HepG2 (cell line): ENCODE measurements around the gene ASTN2. TPM values are rescaled to one million over a fixed set of nuclear protein-coding genes. Genes with fewer than 3 reads are reported as not detected.

Source experiments
- ATAC-seq: fragments of 200-7000 bp; cut with Tn5 transposase; 3 replicates; pipeline ENCODE4 v1.9.1; 2020; ENCODE audit warnings: mild to moderate bottlenecking, moderate library complexity
- BruUV-seq: library from RNA; stranded (reverse); fragments of 400-500 nt; replicated peaks from 2 replicates; lab custom pipeline; 2021; lab: Mats Ljungman, UMichigan
- CTCF ChIA-PET: fragments of 300-600 bp; formaldehyde crosslinking; extraction: SDS; loops from one replicate; lab custom pipeline; 2021; ENCODE audit warnings: low total read pairs, inconsistent platforms, low intra/inter-chr PET ratio; lab: Yijun Ruan, JAX
- POLR2A ChIA-PET: fragments of 350-600 bp; sonication (Branson Sonifier 250); formaldehyde crosslinking; loops from one replicate; lab custom pipeline; 2020; ENCODE audit warnings: antibody characterized with exemption, inconsistent platforms; lab: Yijun Ruan, JAX
- DNase-seq: peaks from one replicate; pipeline ENCODE4 v3.0.0-alpha.2; 2015; ENCODE audit warnings: low spot score
- FAIRE-seq: peaks from 3 replicates; lab custom pipeline; 2011; peaks lifted over from hg19 to GRCh38; lab: Jason Lieb, UNC
- H2AFZ ChIP-seq: one replicate; pipeline ENCODE4 v1.6.1; 2011; ENCODE audit warnings: low read length, inconsistent platforms
- H3K27ac ChIP-seq: fragments of 300-600 bp; 3 replicates; pipeline ENCODE4 v1.8.0; 2011; ENCODE audit warnings: mixed run types, mild to moderate bottlenecking, mixed read lengths, low read length, inconsistent platforms; ENCODE audit not compliant: insufficient read depth; ENCODE audit errors: extremely low read length
- H3K27me3 ChIP-seq, 2 experiments: fragments of 200-600 bp in 1 of 2; 2 replicates in 1 of 2; 3 replicates in 1 of 2; pipeline versions ENCODE4 v1.6.0 to v1.8.0; 2011; ENCODE audit warnings: low read length in 2 of 2, mild to moderate bottlenecking in 2 of 2, moderate library complexity in 2 of 2, inconsistent platforms in 1 of 2; ENCODE audit not compliant: insufficient read depth in 2 of 2, control insufficient read depth in 1 of 2
- H3K36me3 ChIP-seq, 2 experiments: fragments of 200-600 bp in 1 of 2; replicated peaks in 1 of 2; 2 replicates in 1 of 2; 3 replicates in 1 of 2; pipeline versions ENCODE4 v1.5.1 to v1.8.0; 2011; ENCODE audit warnings: low read length in 2 of 2, inconsistent platforms in 1 of 2; ENCODE audit not compliant: insufficient read depth in 2 of 2, control insufficient read depth in 1 of 2
- H3K4me1 ChIP-seq: 2 replicates; pipeline ENCODE4 v1.5.1; 2012; ENCODE audit warnings: low read length, inconsistent platforms; ENCODE audit not compliant: insufficient read depth
- H3K4me2 ChIP-seq: 2 replicates; pipeline ENCODE4 v1.6.0; 2011; ENCODE audit warnings: low read depth, low read length, inconsistent platforms
- H3K4me3 ChIP-seq, 3 experiments: fragments of 200-600 bp in 1 of 3; sonication (generic), shearing (Covaris generic) in 1 of 3; replicated peaks in 1 of 3; 2 replicates each; pipeline ENCODE4 v1.5.1; 2011 to 2016; ENCODE audit warnings: low read length in 3 of 3, inconsistent platforms in 2 of 3, low read depth in 2 of 3, mild to moderate bottlenecking in 2 of 3, control low read depth in 1 of 3, mixed read lengths in 1 of 3; ENCODE audit not compliant: insufficient read depth in 1 of 3
- H3K79me2 ChIP-seq: one replicate; pipeline ENCODE4 v1.6.1; 2011; ENCODE audit warnings: low read length, inconsistent platforms; ENCODE audit not compliant: insufficient read depth
- H3K9ac ChIP-seq: 2 replicates; pipeline ENCODE4 v1.6.0; 2011; ENCODE audit warnings: mild to moderate bottlenecking, low read depth, low read length, inconsistent platforms; ENCODE audit not compliant: insufficient read depth
- H3K9me3 ChIP-seq: 2 replicates; pipeline ENCODE4 v1.5.1; 2012; ENCODE audit warnings: mild to moderate bottlenecking, low read length
- H4K20me1 ChIP-seq: 2 replicates; pipeline ENCODE4 v1.6.0; 2011; ENCODE audit warnings: inconsistent platforms, mild to moderate bottlenecking, low read length, moderate library complexity; ENCODE audit not compliant: insufficient read depth
- FOXA1 ChIP-seq, 2 experiments: fragments of 450-650 bp in 1 of 2; sonication (generic) in 1 of 2; formaldehyde crosslinking in 1 of 2; IDR thresholded peaks; 2 replicates each; pipeline versions ENCODE4 v1.4.0 to v1.6.1; 2016 to 2020; ENCODE audit warnings: missing genetic modification reagents in 1 of 2
- HHEX ChIP-seq: IDR thresholded peaks from 2 replicates; pipeline ENCODE4 v1.6.1; 2016; ENCODE audit warnings: control low read depth
- IRX3 ChIP-seq: sonication (generic); formaldehyde crosslinking; IDR thresholded peaks from 2 replicates; pipeline ENCODE4 v1.8.1; 2023; ENCODE audit warnings: mild to moderate bottlenecking, low read depth, missing genetic modification reagents, borderline replicate concordance
- KLF11 ChIP-seq: IDR thresholded peaks from 2 replicates; pipeline ENCODE4 v1.6.1; 2016; ENCODE audit warnings: missing compliant biosample characterization
- PAF1 ChIP-seq: IDR thresholded peaks from 2 replicates; pipeline ENCODE4 v1.6.1; 2016; ENCODE audit warnings: missing genetic modification reagents, missing compliant biosample characterization
- POLR2AphosphoS5 ChIP-seq: IDR thresholded peaks from 2 replicates; pipeline ENCODE4 v1.6.1; 2012; ENCODE audit warnings: low read depth, low read length
- ZBTB1 ChIP-seq: sonication (generic); formaldehyde crosslinking; IDR thresholded peaks from 2 replicates; pipeline ENCODE4 v1.4.0; 2020; ENCODE audit warnings: missing genetic modification reagents, borderline replicate concordance
- ZBTB10 ChIP-seq: sonication (generic); formaldehyde crosslinking; IDR thresholded peaks from 2 replicates; pipeline ENCODE4 v1.4.0; 2020; ENCODE audit warnings: missing genetic modification reagents, borderline replicate concordance
- ZNF17 ChIP-seq: sonication (generic); formaldehyde crosslinking; IDR thresholded peaks from 2 replicates; pipeline ENCODE4 v1.5.0; 2020; ENCODE audit warnings: mild to moderate bottlenecking, missing genetic modification reagents
- ZNF20 ChIP-seq: sonication (generic); formaldehyde crosslinking; IDR thresholded peaks from 2 replicates; pipeline ENCODE4 v1.4.0; 2020; ENCODE audit warnings: mild to moderate bottlenecking, moderate library complexity, missing genetic modification reagents
- ZXDC ChIP-seq: sonication (generic); formaldehyde crosslinking; IDR thresholded peaks from 2 replicates; pipeline ENCODE4 v1.5.0; 2020; ENCODE audit warnings: mild to moderate bottlenecking, missing genetic modification reagents
- WGBS: methylation state at CpG from one replicate; pipeline ENCODE4 v1.1.6; 2017; ENCODE audit warnings: low lambda C conversion rate; 5-methylcytosine and 5-hydroxymethylcytosine counted together
- in situ Hi-C: cut with HindIII; loops from 2 replicates; pipeline ENCODE4 v1.10.0; 2017; ENCODE audit warnings: low pct_unique_long_range_greater_than_20kb; ENCODE audit not compliant: extremely low pct_ligation_motif_present
- intact Hi-C: fragments of 100-400 bp; cut with micrococcal nuclease; formaldehyde crosslinking; loops from one replicate; pipeline ENCODE4 v1.10.0; 2022; ENCODE audit not compliant: unreplicated experiment
- polyA plus RNA-seq, 8 experiments: library from polyadenylated mRNA; depleted of rRNA in 3 of 8; stranded (reverse) in 7 of 8; unstranded in 1 of 8; fragments of >200 nt; fragmentation: Illumina TruSeq in 4 of 8; extraction: Trizol in 4 of 8; gene quantifications; 2 replicates each; pipeline versions ENCODE4 v1.2.1 to v1.2.3, GENCODE V29; 2011 to 2016; ENCODE audit warnings: low read depth in 4 of 8, missing spikeins in 1 of 8, mixed read lengths in 1 of 8; ENCODE audit not compliant: insufficient read depth in 1 of 8
- total RNA-seq, 5 experiments: library from RNA; depleted of rRNA; stranded (reverse); fragments of >200 nt; fragmentation: Illumina TruSeq; extraction: Trizol; gene quantifications; 2 replicates each; pipeline ENCODE4 v1.2.3, GENCODE V29; 2016; ENCODE audit warnings: low read depth in 1 of 5
- TF ChIP-seq, protein P1 (sequence below): sonication (generic); formaldehyde crosslinking; IDR thresholded peaks from 2 replicates; pipeline ENCODE4 v1.5.0; 2020; ENCODE audit warnings: missing genetic modification reagents, mild to moderate bottlenecking, borderline replicate concordance

Gene ASTN2
- total and polyA plus RNA-seq, 2 of the 13 experiments (the other 11 are each of a cell fraction or from before 2014, with no cell fraction given): 5.2 to 13.5 TPM

DNA sequence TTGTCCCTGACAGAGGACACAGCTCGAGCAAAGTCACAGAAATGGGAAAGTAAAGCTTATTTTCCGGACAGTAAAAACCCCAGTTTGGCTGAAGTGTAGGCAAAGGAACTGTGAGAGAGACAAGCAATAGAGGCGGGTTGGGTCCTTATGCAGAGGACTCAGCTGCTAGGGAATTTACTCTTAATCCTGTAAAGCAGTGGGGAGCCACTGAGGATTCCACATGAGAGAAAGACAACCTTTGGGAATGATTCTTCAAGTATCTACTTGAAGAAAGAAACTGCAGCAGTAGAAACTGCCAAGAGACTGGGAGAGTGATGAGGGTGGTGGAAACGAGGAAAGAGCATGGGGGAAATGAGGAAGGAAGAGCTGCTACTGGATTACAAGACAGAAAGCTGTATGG is 20.2 kb downstream of the ASTN2 start (continued):
- no peak for TF ChIP-seq ZXDC (CRISPR knock-in tag)

- H3K27ac ChIP-seq: no peak overlapping the region
- DNase-seq (no peak), FAIRE-seq (no peak), ATAC-seq (no peak)
- ChIA-PET POLR2A (no interaction called here), CTCF (no interaction called here)
- WGBS: 5% methylated on average over 2 of the region's 2 CpGs
- H3K9me3 ChIP-seq: no peaks in the 10 kb centered on the region
- no peaks in the 10 kb centered on the region for H3K27me3 ChIP-seq
- in situ Hi-C loops: loop anchor here (10.0 kb wide), 1 partner anchor 58 kb away; no protein-coding TSS in a partner anchor
- H3K4me1 ChIP-seq: no peaks in the 10 kb centered on the region
- no TSS peak for BruUV-seq
- H3K9ac ChIP-seq: no peak overlapping the region
- no peaks in the 10 kb centered on the region for H4K20me1 ChIP-seq
- H3K4me3 ChIP-seq: no peak overlapping the region
- no peak for TF ChIP-seq POLR2AphosphoS5
- no peak for TF ChIP-seq KLF11 (CRISPR knock-in tag)
- no peak for TF ChIP-seq ZNF20 (CRISPR knock-in tag)
- no peak for TF ChIP-seq HHEX (CRISPR knock-in tag)
- TF ChIP-seq ZBTB10 (CRISPR knock-in tag): no peak
- no peak for TF ChIP-seq IRX3 (CRISPR knock-in tag)
- no peak for TF ChIP-seq ZBTB1 (CRISPR knock-in tag)
- TF ChIP-seq, protein P1, sequence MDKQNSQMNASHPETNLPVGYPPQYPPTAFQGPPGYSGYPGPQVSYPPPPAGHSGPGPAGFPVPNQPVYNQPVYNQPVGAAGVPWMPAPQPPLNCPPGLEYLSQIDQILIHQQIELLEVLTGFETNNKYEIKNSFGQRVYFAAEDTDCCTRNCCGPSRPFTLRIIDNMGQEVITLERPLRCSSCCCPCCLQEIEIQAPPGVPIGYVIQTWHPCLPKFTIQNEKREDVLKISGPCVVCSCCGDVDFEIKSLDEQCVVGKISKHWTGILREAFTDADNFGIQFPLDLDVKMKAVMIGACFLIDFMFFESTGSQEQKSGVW (CRISPR knock-in tag): no peak
- no peak for TF ChIP-seq PAF1 (CRISPR knock-in tag)
- no peak for TF ChIP-seq ZNF17 (CRISPR knock-in tag)
- no peak for TF ChIP-seq FOXA1 (IDR thresholded peaks at IDR 0.05)
- TF ChIP-seq FOXA1 (CRISPR knock-in tag; IDR thresholded peaks at IDR 0.05): no peak
- H3K4me2 ChIP-seq: no peak overlapping the region
- intact Hi-C loops: no loop called here
- no peaks in the 10 kb centered on the region for H3K36me3 ChIP-seq
- H3K79me2 ChIP-seq: no peaks in the 10 kb centered on the region
- no peak overlapping the region for H2AFZ ChIP-seq
These were observed 21.9 kb downstream of the ASTN2 start for GRCh38 chr9:117392992-117393391.
